Thyroid gland (tissue), 4 donors: ENCODE measurements around the gene DMD.

Experiments used
- CTCF ChIP-seq, 6 experiments: fragments of 200-600 bp in 3 of 6; fragments of 450-650 bp in 3 of 6; sonication (generic) in 3 of 6; IDR thresholded peaks; one replicate each; pipeline ENCODE4 v1.5.1; 2016 to 2019; ENCODE audit warnings: antibody characterized with exemption in 6 of 6, mild to moderate bottlenecking in 2 of 6, inconsistent platforms in 1 of 6, moderate library complexity in 1 of 6
- POLR2A ChIP-seq, 2 donors: fragments of 450-650 bp; IDR thresholded peaks; one replicate each; pipeline ENCODE4 v1.6.1; 2017; ENCODE audit warnings: antibody characterized with exemption in 2 of 2, mild to moderate bottlenecking in 2 of 2, moderate library complexity in 1 of 2

GRCh38 chrX:31629195-31629594 lies 1582.2 kb downstream of the DMD start:
- no peak for TF ChIP-seq CTCF (IDR thresholded peaks at IDR 0.05)
- TF ChIP-seq POLR2A (IDR thresholded peaks at IDR 0.05): no peak
